Forelimb muscle (tissue), 1 donor: Measurements from ENCODE around the gene CARM1. TPM values are rescaled to one million over a fixed set of nuclear protein-coding genes. Genes with fewer than 3 reads are reported as not detected.

ENCODE experiments used
- polyA plus RNA-seq: library from polyadenylated mRNA; unstranded; fragments of 120-200 nt; gene quantifications from one replicate; pipeline ENCODE4 v1.2.1, GENCODE V29; 2013; ENCODE audit not compliant: insufficient read length

CARM1 gene
- polyA plus RNA-seq, 1 donor: 65.0 TPM

Other genes starting within 250 kb of the CARM1 start
- gene SLC44A2, start 246.0 kb upstream of the CARM1 start, polyA plus RNA-seq: 132 TPM
- gene ILF3, start 217.2 kb upstream of the CARM1 start, polyA plus RNA-seq: 147 TPM
- gene QTRT1, start 170.1 kb upstream of the CARM1 start, polyA plus RNA-seq: 31.7 TPM
- gene DNM2, start 153.5 kb upstream of the CARM1 start, polyA plus RNA-seq: 75.8 TPM
- 42.4 TPM for gene TMED1, start 35.3 kb upstream of the CARM1 start, polyA plus RNA-seq
- gene C19orf38, start 23.1 kb upstream of the CARM1 start, polyA plus RNA-seq: 3.0 TPM
- gene YIPF2, start 57.1 kb downstream of the CARM1 start, polyA plus RNA-seq: 25.4 TPM
- gene TIMM29, start 57.3 kb downstream of the CARM1 start, polyA plus RNA-seq: 18.1 TPM
- 91.4 TPM for gene SMARCA4, start 89.5 kb downstream of the CARM1 start, polyA plus RNA-seq
- 17.7 TPM for gene LDLR, start 217.9 kb downstream of the CARM1 start, polyA plus RNA-seq